NCI-H1436 treated with DMSO at 0.1 percent for 48 hours (cell line): ENCODE measurements around the gene BEND6.

Source experiments
- DNase-seq: peaks from one replicate; lab custom pipeline; 2025; lab: John Stamatoyannopoulos, UW

Gene BEND6

DNA sequence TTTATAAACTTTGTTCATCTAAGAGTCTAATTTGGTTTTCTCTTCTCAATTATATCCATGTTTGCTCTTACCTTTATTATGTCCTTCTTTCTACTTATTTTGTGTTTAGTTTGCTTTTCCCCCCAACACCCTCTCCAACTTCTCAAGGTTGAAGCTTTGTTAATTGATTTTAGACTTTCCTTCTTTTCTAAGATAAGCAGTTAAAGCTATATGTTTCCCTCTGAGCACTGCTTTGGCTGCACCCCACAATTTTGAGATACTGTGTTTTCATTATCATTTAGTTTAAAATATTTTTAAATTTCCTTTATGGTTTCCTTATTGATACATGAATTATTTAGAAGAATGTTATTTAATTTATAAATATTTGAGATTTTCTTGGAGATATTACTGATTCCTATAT, 13.9 kb upstream of the BEND6 start:
- DNase-seq = no peak

DNA sequence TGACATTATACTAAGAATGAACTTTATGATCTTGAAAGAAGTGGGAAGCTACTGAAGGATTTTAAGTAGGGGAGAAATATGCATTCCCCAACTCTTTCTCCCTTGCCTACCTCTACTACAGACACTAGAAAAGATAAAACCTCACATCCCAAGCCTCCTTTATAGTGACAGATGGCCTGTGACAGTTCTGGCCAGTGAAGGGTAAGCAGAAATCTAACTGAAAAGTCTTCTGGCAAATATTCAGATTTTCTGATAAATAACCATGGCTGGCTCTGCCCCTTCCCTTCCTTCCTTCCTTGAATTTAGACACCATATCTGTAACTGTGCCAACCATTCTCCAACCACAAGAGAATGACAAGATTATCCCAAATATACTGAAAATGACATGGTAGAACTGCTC, 10.2 kb upstream of the BEND6 start:
- no peak for DNase-seq

DNA sequence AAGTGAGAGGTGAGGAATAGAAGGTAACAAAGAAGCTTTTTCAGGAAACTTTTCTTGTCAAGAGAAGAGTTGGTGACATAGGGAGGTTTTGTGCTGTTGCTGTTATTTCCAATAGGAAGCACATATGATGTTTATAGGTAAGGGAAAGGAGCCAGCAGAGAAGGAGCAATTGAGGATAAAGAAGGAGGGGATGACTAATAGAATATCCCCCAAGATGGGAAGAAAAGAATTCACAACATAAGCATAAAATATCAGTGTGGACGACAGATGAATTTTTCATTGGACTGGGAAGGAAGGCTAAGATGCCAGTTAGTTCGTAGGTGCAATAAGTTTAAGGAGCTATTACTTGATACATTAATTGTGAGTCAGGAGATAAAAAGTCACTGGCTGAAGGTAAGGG, 8.5 kb upstream of the BEND6 start:
- no peak for DNase-seq

DNA sequence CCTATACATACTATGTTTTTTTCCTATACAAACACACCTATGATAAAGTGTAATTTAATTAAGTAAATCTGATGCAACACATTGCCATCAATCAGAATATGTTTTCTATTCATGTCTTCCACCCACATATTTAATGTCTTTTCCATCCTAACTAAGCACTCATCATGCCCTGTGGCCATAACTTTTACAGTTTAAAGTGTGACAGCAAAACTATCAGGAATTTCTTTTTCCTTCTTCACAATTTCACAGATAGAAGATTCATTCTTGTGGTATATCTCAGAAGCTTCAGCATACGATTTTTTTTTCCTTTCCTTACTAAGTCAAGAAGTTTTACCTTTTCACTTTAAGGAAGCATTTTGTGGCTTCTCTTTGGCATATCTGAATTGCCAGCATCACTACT, 7.0 kb upstream of the BEND6 start:
- no peak for DNase-seq

DNA sequence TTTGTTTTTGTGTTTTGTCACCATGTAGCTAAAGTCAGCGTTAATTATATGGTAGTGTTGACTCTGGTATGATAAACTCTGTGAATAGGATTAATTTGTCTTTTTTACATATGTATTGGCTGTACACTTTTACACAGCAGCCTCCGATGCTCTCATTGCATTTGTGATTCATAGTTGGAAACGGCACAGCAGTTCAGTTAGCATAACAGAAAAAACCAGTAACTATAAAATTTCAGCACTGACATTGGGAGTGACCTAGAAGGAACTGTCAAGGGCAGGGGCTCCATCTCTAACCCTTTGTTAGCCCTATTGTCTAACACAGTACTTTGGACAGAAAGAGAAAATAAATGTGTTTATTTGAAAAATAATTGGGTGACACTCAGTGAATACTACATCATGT, 5.6 kb upstream of the BEND6 start:
- no peak for DNase-seq

DNA sequence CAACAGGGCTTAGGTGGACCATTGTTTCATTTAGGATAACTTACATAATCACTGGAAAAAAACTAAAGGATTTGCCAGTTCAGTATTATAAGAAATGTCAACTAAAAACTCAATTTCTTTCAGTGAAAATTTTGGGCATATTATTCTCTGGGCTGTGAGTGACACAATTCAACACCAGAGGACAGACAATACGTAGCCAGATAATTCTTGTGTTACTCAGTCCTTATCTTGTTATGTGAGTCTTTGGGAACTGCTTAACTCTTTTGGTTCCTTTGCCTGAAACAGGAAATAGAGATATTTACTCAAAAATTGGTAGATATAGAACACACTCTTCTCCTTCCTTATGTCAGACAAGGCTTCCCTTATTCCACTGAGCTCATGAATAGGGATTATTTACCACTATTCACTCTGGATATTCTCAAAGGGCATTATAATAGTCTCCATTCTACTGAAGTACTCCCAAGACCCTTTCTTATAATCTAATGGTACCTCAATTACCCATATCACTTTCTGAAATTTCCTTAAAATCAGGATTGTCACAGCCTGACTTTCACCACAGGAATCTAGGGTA, 4.9 kb upstream of the BEND6 start:
- no peak for DNase-seq

DNA sequence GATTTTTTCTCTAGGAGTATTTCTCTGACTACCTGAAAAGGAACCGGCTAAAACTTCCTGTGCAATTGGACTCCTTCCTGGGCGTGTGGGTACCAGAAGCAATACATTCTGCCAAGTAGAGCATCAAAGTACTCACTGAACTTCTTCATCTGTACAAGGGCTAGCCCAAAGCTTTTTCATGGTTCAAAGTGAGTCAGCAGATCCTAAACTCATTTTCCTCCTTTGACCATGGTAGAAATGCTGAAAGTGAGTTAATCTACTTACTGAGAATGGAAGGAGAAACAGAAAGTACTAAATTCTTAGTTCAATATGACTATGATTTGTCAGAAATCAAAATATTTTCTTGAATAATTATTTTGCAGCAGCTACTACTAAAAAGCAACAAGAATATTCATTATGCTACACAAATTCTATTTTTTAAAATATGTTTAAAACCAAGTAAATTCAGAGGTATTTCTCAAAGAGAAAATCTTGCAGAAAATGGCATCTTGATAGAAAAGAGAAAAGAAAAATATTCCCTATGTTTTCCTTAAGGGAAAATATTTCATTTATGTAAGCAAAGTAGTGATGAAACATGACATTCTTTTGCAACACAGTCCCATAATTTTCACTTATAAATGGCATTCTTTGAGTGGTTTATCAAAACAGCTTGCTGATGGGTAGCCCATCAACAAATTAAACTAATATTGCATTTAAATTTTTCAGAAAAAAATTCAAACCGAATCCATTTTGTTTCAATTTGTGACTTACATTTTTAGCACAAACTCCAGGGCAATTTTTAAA, 3.7 kb upstream of the BEND6 start:
- DNase-seq = no peak

DNA sequence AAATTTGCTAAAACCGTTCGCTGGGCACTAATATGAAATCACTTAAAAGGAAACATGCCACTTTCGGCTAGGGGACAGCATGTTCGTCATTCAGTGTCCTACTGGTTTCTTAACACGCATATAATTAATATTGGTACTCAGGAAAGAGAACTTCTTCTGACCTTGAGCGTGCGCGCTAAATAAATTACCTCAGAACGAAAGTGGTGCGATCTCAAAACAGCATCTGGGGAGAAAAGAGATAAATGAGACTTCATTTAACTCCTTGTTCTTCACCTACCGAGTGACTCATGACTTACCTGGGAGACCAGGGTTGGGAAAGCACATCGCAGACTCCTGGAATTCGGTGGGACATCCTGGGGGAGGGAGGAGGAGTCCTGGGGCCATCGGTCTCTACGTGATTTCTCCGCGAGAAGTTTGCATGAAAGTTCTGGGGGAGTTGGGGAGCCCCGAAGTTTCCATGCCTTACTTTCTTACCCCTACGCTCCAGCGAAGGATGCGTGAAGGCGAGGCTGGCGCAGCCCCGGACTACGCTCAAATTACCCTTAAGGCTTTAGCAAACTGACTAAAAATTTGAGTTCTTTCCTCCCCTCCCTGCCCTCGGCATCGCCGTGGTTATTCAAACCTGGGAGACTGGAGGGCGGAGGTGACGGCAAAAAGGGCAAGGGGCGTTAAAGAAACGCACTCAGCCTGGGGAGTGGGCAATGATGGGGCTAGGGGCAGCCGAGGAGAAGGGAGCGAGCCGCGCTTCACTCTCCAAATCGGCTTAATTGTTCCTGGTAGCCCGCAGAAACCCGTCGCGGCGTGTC, 1.1 kb upstream of the BEND6 start:
- DNase-seq = no peak

DNA sequence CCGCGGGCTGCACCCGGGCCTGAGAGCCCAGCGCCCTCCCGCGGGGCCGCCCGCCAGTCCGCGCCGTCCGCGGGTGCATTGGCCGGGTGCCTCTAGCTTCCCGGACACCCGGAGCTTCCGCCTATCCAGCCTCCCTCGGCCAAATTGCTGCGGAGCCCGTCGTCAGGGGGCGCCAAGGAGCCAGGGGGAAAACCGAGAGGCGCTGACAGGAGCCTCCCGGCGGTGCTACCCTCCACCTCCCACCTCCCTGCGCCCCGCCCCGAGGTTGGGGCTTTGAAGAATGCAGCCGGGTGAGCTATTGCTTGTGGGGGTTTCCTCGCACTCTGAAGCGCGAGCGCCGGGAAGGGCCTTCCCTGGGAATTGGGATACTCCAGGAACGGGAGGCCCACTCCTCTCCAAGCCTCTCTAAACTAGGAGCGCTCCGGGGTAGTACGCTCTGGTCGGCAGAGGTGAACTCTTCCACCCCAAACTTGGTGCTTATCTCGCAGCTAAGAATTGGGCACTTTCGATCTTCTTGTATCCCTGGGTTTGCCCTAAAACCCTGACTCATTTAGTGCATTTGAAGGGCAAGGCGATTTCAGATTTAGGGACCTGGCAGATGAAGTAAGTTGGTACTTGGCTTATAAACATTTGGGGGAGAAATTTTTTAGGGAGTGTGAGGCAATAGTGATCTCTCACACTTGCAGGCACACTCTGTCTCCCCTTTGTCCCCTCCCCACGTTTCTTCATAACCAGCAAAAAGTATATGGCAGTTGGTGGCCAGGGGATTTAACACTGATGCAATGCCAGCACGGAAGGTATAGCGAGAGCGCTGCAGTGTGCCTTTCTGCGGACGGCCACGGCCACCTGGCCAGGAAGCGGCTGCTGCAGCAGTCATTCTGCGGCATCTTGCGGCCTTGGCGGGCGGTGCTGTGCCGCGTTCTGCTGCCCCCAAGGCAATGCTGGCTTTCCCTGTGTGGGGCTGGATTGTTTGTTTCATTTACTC, 556 bp downstream of the BEND6 start:
- no peak for DNase-seq

DNA sequence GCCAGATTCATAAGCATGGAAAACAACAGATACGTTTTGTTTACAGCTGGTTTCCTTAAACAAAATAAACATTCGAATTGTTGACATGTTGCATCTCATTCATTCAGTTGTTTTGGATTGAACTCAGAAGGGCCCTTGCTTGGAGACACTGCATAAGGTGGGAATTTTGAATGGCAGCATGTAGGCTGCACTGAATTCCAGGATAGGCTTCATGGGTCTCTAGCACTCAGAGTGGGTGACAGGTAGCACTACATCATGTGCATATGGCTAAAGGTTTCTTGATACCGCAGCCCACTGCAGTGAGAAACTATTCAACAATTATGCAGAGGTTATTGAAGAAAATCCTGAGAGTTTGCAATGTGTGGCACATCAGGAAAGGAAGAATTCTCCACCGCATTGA, 1.6 kb downstream of the BEND6 start:
- DNase-seq = no peak

DNA sequence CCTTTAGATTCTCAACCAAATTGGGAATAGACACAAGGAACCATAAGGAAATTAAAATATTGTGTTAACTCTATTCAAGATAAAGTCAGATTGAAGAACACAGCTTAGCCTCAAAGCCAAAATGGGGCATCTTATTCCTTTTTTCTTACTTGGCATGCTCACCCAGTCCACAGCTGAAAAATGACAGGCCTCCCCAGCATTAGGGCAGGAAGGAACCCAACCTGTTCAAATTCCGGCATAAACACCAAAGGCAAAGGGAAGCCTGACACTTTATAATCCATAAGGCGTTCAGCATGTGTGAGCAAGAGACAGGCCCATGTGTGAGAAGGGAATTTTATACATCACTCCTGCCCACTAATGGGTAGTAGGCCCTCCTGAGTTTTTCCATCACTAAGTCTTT, 2.9 kb downstream of the BEND6 start:
- DNase-seq = no peak

DNA sequence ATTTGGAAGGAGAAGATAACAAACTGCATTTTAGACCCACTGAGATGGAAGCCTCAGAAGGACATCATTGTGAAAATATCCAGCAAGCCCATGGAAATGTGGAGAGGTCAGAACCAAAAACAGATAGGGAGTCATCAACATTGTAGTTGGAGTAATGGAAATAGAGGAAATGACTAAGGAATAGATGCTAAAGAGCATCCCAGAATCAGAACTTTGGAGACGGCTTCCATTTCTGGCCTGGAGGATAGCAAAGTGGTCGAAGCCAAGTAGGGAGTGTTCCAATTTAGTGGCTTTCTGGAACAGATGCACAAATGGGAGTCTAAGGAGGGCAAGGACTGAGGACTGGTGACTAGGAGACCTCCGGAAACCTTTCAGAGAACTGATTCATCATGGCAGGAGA, 3.6 kb downstream of the BEND6 start:
- no peak for DNase-seq

DNA sequence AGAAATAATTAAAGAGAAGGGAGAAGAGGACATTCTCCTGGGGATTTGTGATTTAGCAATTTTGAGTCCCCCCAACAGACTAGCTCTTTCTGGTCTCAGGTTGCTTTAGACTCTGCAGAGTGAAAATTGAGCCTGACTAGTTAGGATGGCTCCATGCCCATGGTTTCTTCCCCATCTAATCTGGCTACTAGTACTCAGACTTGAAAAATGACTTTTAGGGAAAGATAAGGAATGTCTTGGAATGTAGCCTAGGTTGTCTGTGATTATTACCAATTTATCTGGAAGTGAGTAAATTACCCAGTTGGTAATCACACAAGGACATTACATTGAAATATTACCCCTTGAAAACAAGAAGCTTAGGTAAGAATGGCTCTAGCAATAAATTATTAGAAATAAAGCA, 4.2 kb downstream of the BEND6 start:
- DNase-seq = no peak

DNA sequence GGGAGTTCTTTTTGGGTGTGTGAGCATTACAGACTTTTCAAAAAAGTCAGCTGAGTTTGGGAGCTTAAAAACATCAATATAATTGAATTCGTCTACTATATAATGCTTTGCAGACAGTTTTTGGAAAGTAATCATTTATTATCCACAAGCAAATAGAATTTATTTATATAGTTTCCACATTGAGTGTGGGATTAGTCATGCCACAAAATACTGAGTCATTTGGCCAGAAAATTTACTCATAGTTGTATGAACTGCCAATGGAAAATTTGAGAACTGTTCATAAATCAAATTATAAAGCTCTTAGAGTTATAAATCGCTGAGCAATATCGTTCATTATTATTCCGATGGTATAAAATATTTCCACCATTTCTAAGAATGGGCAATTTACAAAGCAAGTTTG, 5.0 kb downstream of the BEND6 start:
- DNase-seq = no peak

DNA sequence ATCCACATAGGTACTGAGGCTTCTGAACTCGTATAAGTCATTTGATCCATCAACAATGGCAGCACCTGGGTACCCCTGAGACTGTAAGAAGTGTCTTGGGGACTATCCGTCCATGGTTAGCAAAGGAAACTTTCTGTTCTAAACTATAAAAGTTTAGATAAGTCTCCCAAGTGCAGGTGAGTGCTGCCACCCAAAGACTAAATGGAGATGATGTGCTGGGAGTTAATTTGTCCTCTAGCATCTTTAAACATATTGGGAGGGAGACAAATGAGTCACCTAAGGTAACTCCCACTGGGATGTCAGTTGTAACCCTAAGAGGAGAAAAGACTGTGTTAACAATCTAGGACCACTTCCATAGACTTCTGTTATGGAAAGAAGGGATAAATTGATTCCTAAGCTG, 6.2 kb downstream of the BEND6 start:
- no peak for DNase-seq

DNA sequence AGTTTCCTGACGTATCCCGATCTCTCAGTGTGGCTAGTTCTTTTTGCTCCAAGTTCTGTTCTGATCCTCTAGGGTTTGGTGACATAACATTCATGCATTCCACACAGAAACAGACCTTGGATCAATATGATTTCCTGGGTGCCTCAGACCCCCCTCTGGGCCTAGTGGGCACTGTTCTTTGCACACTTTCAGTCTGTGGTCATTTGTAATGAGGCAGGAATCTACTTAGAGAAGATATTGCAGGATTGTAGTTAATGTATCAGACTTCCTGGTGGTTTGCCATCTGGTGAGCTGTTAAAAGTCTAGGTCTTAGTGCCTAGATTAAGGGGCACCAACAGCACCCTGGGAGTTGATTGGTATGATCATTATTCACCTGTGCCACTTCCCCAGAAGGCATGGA, 7.5 kb downstream of the BEND6 start:
- DNase-seq = no peak

DNA sequence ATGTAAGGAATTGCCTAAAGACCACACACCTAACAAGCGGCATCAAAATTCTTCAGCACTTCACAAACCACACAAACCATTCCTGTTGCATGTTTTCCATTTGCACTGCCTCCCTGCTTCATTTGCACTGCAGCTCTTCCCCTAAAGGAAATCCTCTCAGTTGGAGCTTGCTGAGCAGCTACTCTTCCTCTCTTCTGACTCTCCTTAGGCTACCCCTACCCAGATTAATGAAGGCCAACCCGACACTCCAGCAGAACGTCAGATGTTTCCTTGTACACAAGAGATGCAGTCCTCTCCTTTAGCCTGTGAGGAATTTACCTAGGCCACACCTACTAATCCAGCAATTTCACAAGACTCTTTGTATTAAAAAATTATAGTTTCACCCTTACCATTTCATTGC, 8.1 kb downstream of the BEND6 start:
- no peak for DNase-seq

DNA sequence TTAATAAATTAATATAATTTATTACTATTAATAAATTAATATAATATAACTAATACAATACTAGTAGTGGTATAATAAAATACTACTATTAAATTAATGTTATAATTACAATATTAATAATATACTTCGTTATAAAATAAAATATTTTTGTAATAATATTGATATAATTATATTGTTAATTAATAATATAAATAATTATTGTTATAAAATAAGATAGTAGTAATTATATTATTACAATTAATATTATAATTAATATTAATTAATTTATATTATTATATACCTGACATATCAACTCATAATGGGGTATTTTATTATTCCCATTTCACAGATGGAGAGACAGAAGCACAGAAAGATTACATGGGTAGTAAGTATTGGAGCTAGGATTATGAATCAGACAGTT, 8.9 kb downstream of the BEND6 start:
- no peak for DNase-seq

DNA sequence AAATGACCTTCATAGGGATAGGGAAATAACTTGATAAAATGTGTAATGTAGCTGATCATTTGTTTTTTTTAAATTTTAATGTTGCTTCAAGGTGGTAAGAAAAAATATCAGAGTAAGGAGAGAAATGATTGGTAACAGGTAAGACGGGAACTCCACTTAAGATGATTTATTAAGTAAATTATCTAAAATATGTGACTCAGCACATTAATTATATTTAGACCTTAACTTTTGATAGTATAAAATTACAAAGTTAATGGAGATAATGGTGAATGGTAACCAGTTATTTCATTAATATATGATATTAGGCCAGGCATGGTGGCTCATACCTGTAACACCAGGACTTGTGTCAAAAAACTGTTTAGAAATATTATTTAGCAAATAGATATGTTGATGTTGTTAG, 10.2 kb downstream of the BEND6 start:
- DNase-seq = no peak

DNA sequence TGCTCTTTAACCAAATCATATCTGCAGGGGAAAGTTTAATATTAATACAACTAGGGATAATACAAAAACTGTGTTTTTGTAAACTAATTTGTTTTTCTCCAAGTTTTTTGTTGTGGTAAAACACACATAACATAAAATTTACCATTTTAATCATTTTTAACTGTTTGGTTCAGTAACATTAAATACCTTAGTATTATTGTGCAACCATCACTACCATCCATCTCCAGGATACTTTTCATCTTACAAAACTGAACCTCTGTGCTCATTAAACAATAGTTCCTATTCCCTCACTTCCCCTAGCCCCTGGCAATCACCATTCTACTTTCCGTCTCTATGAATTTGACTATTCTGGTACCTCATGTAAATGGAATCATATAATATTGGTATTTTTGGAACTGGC, 15.9 kb downstream of the BEND6 start:
- no peak for DNase-seq

DNA sequence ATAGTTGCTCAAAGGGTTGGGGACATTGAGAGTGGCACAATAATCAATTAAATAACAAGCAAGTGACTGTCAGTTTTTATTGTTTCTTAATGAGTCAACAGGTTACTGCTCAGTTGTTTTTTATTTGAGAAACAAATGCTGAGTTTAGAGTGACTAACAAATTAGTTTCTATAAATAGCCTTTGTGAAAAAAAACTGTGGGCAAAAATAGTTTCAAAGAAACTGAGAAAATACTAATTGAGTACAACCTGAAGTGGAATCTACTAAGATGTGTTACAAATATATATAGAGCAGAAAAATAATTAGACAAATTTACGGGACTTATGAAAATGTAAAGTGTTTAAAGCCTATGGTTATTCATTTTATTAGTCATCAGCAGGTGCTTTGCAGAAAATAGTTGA, 22.3 kb downstream of the BEND6 start:
- DNase-seq = no peak

DNA sequence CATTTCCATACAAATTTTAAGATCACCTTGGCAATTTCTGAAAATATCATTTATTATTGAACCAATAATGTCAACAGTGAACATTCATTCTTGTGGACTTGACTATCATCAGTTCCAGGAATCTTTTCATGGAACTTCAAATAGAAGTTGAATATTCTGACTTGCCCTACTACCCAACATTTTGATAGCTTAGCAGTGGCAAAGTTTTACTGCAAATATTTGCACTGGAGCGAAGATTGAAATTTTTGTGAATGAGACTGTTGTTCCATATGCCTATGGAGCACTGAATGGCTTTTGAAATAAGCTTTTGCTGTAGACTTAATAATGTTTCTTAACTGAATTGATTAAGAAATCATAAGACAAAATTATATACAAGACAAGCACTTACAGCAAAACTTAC, 23.6 kb downstream of the BEND6 start:
- DNase-seq = no peak
